ENCODE results near the gene ACOX2.

The ACOX2 gene

GRCh38 chr3:58491506-58492402 is 45.2 kb downstream of the ACOX2 start, which contains the start of gene KCTD6:
Gene KCTD6 (plus strand): TSS chr3:58492096. CDS start chr3:58498756, 6,660 bp downstream.
- no peak within 1 kb of the TSS for H3K27ac ChIP-seq
- DNase-seq = peak; percentile 84
- in situ Hi-C loops (cut with HindIII; ENCODE audit: low pct_ligation_motif_present, low sequenced_read_pairs) = no loop called here
- peak within 1 kb of the TSS; percentile 72 for H3K4me3 ChIP-seq (ENCODE audit: low read depth, low read length)
- TF ChIP-seq CTCF (IDR thresholded peaks at IDR 0.05; ENCODE audit: low read depth, low read length, missing control alignments) = peak; percentile 65
- no peaks in the 10 kb centered on the region for H3K36me3 ChIP-seq (replicated peaks)
- H3K27me3 ChIP-seq (replicated peaks) = no peaks in the 10 kb centered on the region

GRCh38 chr3:58490860-58491501 is 46.0 kb downstream of the ACOX2 start:
- H3K27ac ChIP-seq = no peak overlapping the region
- no peak for TF ChIP-seq CTCF (IDR thresholded peaks at IDR 0.05; ENCODE audit: low read depth, low read length, missing control alignments)
- H3K4me3 ChIP-seq (ENCODE audit: low read depth, low read length) = peak overlapping the region; percentile 50

GRCh38 chr3:58488967-58489366 is 48.0 kb downstream of the ACOX2 start:
- Histone ChIP-seq H3K4me3 (ENCODE audit: low read depth, low read length) (no peak overlapping the region), H3K27me3 (replicated peaks) (no peaks in the 10 kb centered on the region), H3K27ac (no peak overlapping the region), H3K36me3 (replicated peaks) (no peaks in the 10 kb centered on the region)
- TF ChIP-seq CTCF (IDR thresholded peaks at IDR 0.05; ENCODE audit: low read depth, low read length, missing control alignments) = no peak
- DNase-seq = no peak
- in situ Hi-C loops (cut with HindIII; ENCODE audit: low pct_ligation_motif_present, low sequenced_read_pairs) = no loop called here

More at GRCh38 chr3:58490860-58491501, 46.0 kb downstream of the ACOX2 start:
- no peaks in the 10 kb centered on the region for H3K36me3 ChIP-seq (replicated peaks)
- H3K27me3 ChIP-seq (replicated peaks) = no peaks in the 10 kb centered on the region
- in situ Hi-C loops (cut with HindIII; ENCODE audit: low pct_ligation_motif_present, low sequenced_read_pairs) = no loop called here
- DNase-seq = no peak

GRCh38 chr3:58487140-58487886 is 49.7 kb downstream of the ACOX2 start:
- peak; percentile 4 for TF ChIP-seq CTCF (IDR thresholded peaks at IDR 0.05; ENCODE audit: low read depth, low read length, missing control alignments)
- Histone ChIP-seq H3K27me3 (replicated peaks) (no peaks in the 10 kb centered on the region), H3K36me3 (replicated peaks) (no peaks in the 10 kb centered on the region), H3K4me3 (ENCODE audit: low read depth, low read length) (no peak overlapping the region), H3K27ac (peak overlapping the region; percentile 8)
- in situ Hi-C loops (cut with HindIII; ENCODE audit: low pct_ligation_motif_present, low sequenced_read_pairs) = no loop called here
- DNase-seq = peak; percentile 56

GRCh38 chr3:58485801-58486435 is 51.1 kb downstream of the ACOX2 start:
- in situ Hi-C loops (cut with HindIII; ENCODE audit: low pct_ligation_motif_present, low sequenced_read_pairs) = no loop called here

More at GRCh38 chr3:58485801-58486435, 51.1 kb downstream of the ACOX2 start:
- DNase-seq = no peak
- TF ChIP-seq CTCF (IDR thresholded peaks at IDR 0.05; ENCODE audit: low read depth, low read length, missing control alignments) = peak; percentile 14
- Histone ChIP-seq H3K27ac (no peak overlapping the region), H3K27me3 (replicated peaks) (no peaks in the 10 kb centered on the region), H3K4me3 (ENCODE audit: low read depth, low read length) (no peak overlapping the region), H3K36me3 (replicated peaks) (no peaks in the 10 kb centered on the region)
